Stimulated activated CD4-positive, alpha-beta T cell treated with anti-CD3 and anti-CD28 coated beads, TNF-alpha, amount 100 ng/mL, for 48 hours (primary cell): ENCODE results near the gene MMD2.

Experiments used
- DNase-seq, 3 donors: peaks; one replicate each; pipeline ENCODE4 v3.0.0-alpha.2; 2020; ENCODE audit warnings: low read depth in 3 of 3

Gene MMD2

GRCh38 chr7:4871056-4871680, 87.8 kb downstream of the MMD2 start:
- no peak for DNase-seq

GRCh38 chr7:4868493-4868892, 90.5 kb downstream of the MMD2 start:
- no peak for DNase-seq

GRCh38 chr7:4866528-4867496, 92.2 kb downstream of the MMD2 start:
- DNase-seq: no peak

- DNase-seq: no peak
Observed at GRCh38 chr7:4862156-4862555, 96.8 kb downstream of the MMD2 start.

GRCh38 chr7:4861673-4862072, 97.3 kb downstream of the MMD2 start, which contains the start of gene PAPOLB:
Gene PAPOLB, minus strand, starts transcription at chr7:4862030. Its CDS starts 220 bp downstream, at chr7:4861810.
- no peak for DNase-seq

- no peak for DNase-seq
Observed at GRCh38 chr7:4861227-4861626, 97.8 kb downstream of the MMD2 start.

- no peak for DNase-seq
Observed at GRCh38 chr7:4857189-4857588, 101.8 kb downstream of the MMD2 start.

- no peak for DNase-seq
Observed at GRCh38 chr7:4856336-4857057, 102.5 kb downstream of the MMD2 start.
